Body of pancreas (tissue), 4 donors: ENCODE results near the gene OR8J3.

Experiments
- POLR2A ChIP-seq, 3 donors: fragments of 450-650 bp; IDR thresholded peaks; one replicate each; pipeline ENCODE4 v1.6.1; 2016; ENCODE audit warnings: antibody characterized with exemption in 3 of 3, mild to moderate bottlenecking in 2 of 3
- TF ChIP-seq, protein P1 (sequence below), 7 experiments: fragments of 450-650 bp in 4 of 7; fragments of 200-600 bp in 3 of 7; sonication (generic) in 3 of 7; IDR thresholded peaks; one replicate each; pipeline ENCODE4 v1.5.1; 2016 to 2019; ENCODE audit warnings: antibody characterized with exemption in 7 of 7

- TF ChIP-seq, protein P1, sequence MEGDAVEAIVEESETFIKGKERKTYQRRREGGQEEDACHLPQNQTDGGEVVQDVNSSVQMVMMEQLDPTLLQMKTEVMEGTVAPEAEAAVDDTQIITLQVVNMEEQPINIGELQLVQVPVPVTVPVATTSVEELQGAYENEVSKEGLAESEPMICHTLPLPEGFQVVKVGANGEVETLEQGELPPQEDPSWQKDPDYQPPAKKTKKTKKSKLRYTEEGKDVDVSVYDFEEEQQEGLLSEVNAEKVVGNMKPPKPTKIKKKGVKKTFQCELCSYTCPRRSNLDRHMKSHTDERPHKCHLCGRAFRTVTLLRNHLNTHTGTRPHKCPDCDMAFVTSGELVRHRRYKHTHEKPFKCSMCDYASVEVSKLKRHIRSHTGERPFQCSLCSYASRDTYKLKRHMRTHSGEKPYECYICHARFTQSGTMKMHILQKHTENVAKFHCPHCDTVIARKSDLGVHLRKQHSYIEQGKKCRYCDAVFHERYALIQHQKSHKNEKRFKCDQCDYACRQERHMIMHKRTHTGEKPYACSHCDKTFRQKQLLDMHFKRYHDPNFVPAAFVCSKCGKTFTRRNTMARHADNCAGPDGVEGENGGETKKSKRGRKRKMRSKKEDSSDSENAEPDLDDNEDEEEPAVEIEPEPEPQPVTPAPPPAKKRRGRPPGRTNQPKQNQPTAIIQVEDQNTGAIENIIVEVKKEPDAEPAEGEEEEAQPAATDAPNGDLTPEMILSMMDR (IDR thresholded peaks at IDR 0.05) = no peak
- TF ChIP-seq POLR2A (IDR thresholded peaks at IDR 0.05) = no peak
Observed at GRCh38 chr11:56140151-56140661, at the start of gene OR8J3.
